ENCODE results near the gene MARS1. TPM values are rescaled to one million over a fixed set of nuclear protein-coding genes. Genes with fewer than 3 reads are reported as not detected.
"Not testable (repeated sequence)": the region's sequence is repeated elsewhere in the genome, so short reads cannot be mapped to it uniquely, and the experiment has no call there.

The MARS1 gene
- total and polyA plus RNA-seq, 8 donors = 92.5 to 168 (median 110) TPM

GRCh38 chr12:57514720-57515407 lies 27.0 kb downstream of the MARS1 start:
- no peak for TF ChIP-seq CTCF (IDR thresholded peaks at IDR 0.05)
- no peak overlapping the region for H3K27ac ChIP-seq
- DNase-seq (no peak), ATAC-seq (no peak)
- H3K36me3 ChIP-seq = peaks cover 0 to 89% of the 10 kb centered on the region in 2 donors
- no peaks in the 10 kb centered on the region for H3K27me3 ChIP-seq
- H3K9me3 ChIP-seq = no peaks in the 10 kb centered on the region
- intact Hi-C loops (cut with DNase I) = no loop called here
- peaks cover 17 to 36% of the 10 kb centered on the region in 2 donors for H3K4me1 ChIP-seq
- no peak overlapping the region for H3K4me3 ChIP-seq

GRCh38 chr12:57515408-57515933 lies 27.6 kb downstream of the MARS1 start:
- ATAC-seq (no peak), DNase-seq (no peak)
- intact Hi-C loops (cut with DNase I) = no loop called here
- no peaks in the 10 kb centered on the region for H3K27me3 ChIP-seq
- no peak overlapping the region for H3K4me3 ChIP-seq
- peaks cover 17 to 36% of the 10 kb centered on the region in 2 donors for H3K4me1 ChIP-seq
- H3K9me3 ChIP-seq = no peaks in the 10 kb centered on the region
- no peak overlapping the region for H3K27ac ChIP-seq
- peaks cover 0 to 83% of the 10 kb centered on the region in 2 donors for H3K36me3 ChIP-seq
- TF ChIP-seq CTCF (IDR thresholded peaks at IDR 0.05) = no peak

GRCh38 chr12:57515934-57516541 lies 28.2 kb downstream of the MARS1 start:
- peaks cover 19 to 39% of the 10 kb centered on the region in 2 donors for H3K4me1 ChIP-seq
- DNase-seq (no peak), ATAC-seq (no peak)
- H3K9me3 ChIP-seq = no peaks in the 10 kb centered on the region
- intact Hi-C loops (cut with DNase I) = no loop called here
- no peak for TF ChIP-seq CTCF (IDR thresholded peaks at IDR 0.05)
- H3K36me3 ChIP-seq = peaks cover 0 to 78% of the 10 kb centered on the region in 2 donors
- no peak overlapping the region for H3K27ac ChIP-seq
- H3K4me3 ChIP-seq = no peak overlapping the region
- H3K27me3 ChIP-seq = no peaks in the 10 kb centered on the region

GRCh38 chr12:57516617-57517153 lies 28.8 kb downstream of the MARS1 start:
- Histone ChIP-seq H3K9me3 (no peaks in the 10 kb centered on the region), H3K27ac (peak overlapping the region; percentile 26 to 28), H3K27me3 (no peaks in the 10 kb centered on the region), H3K36me3 (peaks cover 0 to 71% of the 10 kb centered on the region in 2 donors), H3K4me3 (no peak overlapping the region), H3K4me1 (peaks cover 26 to 45% of the 10 kb centered on the region in 2 donors)
- ATAC-seq (no peak), DNase-seq (no peak)
- TF ChIP-seq CTCF (IDR thresholded peaks at IDR 0.05) = no peak
- intact Hi-C loops (cut with DNase I) = no loop called here

GRCh38 chr12:57517187-57517586 lies 29.3 kb downstream of the MARS1 start:
- Histone ChIP-seq H3K27ac (peak overlapping the region in 1 of 2 donors; percentile 26), H3K27me3 (no peaks in the 10 kb centered on the region), H3K36me3 (peaks cover 0 to 66% of the 10 kb centered on the region in 2 donors), H3K4me3 (no peak overlapping the region), H3K9me3 (no peaks in the 10 kb centered on the region), H3K4me1 (peaks cover 29 to 50% of the 10 kb centered on the region in 2 donors)
- intact Hi-C loops (cut with DNase I) = no loop called here
- no peak for ATAC-seq
- TF ChIP-seq CTCF (IDR thresholded peaks at IDR 0.05) = no peak
- DNase-seq = no peak

GRCh38 chr12:57517718-57518117 lies 29.9 kb downstream of the MARS1 start:
- intact Hi-C loops (cut with DNase I); DNase-seq; ATAC-seq; H3K27ac ChIP-seq; H3K9me3 ChIP-seq; H3K27me3 ChIP-seq: not testable (repeated sequence)
- H3K36me3 ChIP-seq = peaks cover 0 to 61% of the 10 kb centered on the region in 2 donors
- peaks cover 29 to 51% of the 10 kb centered on the region in 2 donors for H3K4me1 ChIP-seq
- H3K4me3 ChIP-seq = peak overlapping the region in 1 of 2 donors; percentile 95

All from left lung (tissue), 10 donors.